ENCODE measurements around the gene AKR1D1. TPM values are rescaled to one million over a fixed set of nuclear protein-coding genes. Genes with fewer than 3 reads are reported as not detected.

The AKR1D1 gene
- total RNA-seq, 1 donor from 2014 or later: not detected

- no peak for DNase-seq (ENCODE audit: low read depth, low spot score)
Observed at GRCh38 chr7:138163800-138164199, 87.5 kb downstream of the AKR1D1 start.

- DNase-seq (ENCODE audit: low read depth, low spot score): no peak
Observed at GRCh38 chr7:138164804-138165203, 88.5 kb downstream of the AKR1D1 start.

GRCh38 chr7:138166681-138167080 lies 90.4 kb downstream of the AKR1D1 start:
- DNase-seq (ENCODE audit: low read depth, low spot score): no peak

- DNase-seq (ENCODE audit: low read depth, low spot score): no peak
Observed at GRCh38 chr7:138167222-138167621, 91.0 kb downstream of the AKR1D1 start.

- DNase-seq (ENCODE audit: low read depth, low spot score): no peak
Observed at GRCh38 chr7:138167869-138168296, 91.6 kb downstream of the AKR1D1 start.

Other genes with a start within 250 kb of the AKR1D1 start
- gene DGKI, start 229.5 kb upstream of the AKR1D1 start, total RNA-seq: 0.33 and 0.53 TPM in 2 replicates
- gene CREB3L2, start 74.4 kb upstream of the AKR1D1 start, total RNA-seq: 23.3 and 23.5 TPM in 2 replicates

Measured in pulmonary artery endothelial cell (primary cell).